Testis (tissue), 2 donors: ENCODE measurements around the gene SPATA1.

Source experiments
- POLR2A ChIP-seq: fragments of 450-650 bp; IDR thresholded peaks from one replicate; pipeline ENCODE4 v1.6.1; 2017; ENCODE audit warnings: antibody characterized with exemption, mild to moderate bottlenecking, moderate library complexity
- TF ChIP-seq, protein P1 (sequence below), 3 experiments: fragments of 450-650 bp in 2 of 3; fragments of 200-600 bp in 1 of 3; sonication (generic) in 1 of 3; IDR thresholded peaks; one replicate each; pipeline ENCODE4 v1.5.1; 2016 to 2019; ENCODE audit warnings: antibody characterized with exemption in 3 of 3, mild to moderate bottlenecking in 2 of 3, moderate library complexity in 1 of 3

- TF ChIP-seq POLR2A = no peak
- TF ChIP-seq, protein P1, sequence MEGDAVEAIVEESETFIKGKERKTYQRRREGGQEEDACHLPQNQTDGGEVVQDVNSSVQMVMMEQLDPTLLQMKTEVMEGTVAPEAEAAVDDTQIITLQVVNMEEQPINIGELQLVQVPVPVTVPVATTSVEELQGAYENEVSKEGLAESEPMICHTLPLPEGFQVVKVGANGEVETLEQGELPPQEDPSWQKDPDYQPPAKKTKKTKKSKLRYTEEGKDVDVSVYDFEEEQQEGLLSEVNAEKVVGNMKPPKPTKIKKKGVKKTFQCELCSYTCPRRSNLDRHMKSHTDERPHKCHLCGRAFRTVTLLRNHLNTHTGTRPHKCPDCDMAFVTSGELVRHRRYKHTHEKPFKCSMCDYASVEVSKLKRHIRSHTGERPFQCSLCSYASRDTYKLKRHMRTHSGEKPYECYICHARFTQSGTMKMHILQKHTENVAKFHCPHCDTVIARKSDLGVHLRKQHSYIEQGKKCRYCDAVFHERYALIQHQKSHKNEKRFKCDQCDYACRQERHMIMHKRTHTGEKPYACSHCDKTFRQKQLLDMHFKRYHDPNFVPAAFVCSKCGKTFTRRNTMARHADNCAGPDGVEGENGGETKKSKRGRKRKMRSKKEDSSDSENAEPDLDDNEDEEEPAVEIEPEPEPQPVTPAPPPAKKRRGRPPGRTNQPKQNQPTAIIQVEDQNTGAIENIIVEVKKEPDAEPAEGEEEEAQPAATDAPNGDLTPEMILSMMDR (IDR thresholded peaks at IDR 0.05) = no peak
Observed at GRCh38 chr1:84504580-84505492, 1.4 kb upstream of the SPATA1 start.
